Fibroblast of skin of left biceps (primary cell): ENCODE measurements around the gene TLE5.
A peak's percentile ranks its signal among the peaks of the same experiment; 100 is the strongest.
"Not testable (repeated sequence)": the region's sequence is repeated elsewhere in the genome, so short reads cannot be mapped to it uniquely, and the experiment has no call there.

Experiments used
- DNase-seq, 2 experiments: peaks; one replicate each; pipeline ENCODE4 v3.0.0-alpha.2; 2013; ENCODE audit warnings: low read depth in 2 of 2

The TLE5 gene

DNA sequence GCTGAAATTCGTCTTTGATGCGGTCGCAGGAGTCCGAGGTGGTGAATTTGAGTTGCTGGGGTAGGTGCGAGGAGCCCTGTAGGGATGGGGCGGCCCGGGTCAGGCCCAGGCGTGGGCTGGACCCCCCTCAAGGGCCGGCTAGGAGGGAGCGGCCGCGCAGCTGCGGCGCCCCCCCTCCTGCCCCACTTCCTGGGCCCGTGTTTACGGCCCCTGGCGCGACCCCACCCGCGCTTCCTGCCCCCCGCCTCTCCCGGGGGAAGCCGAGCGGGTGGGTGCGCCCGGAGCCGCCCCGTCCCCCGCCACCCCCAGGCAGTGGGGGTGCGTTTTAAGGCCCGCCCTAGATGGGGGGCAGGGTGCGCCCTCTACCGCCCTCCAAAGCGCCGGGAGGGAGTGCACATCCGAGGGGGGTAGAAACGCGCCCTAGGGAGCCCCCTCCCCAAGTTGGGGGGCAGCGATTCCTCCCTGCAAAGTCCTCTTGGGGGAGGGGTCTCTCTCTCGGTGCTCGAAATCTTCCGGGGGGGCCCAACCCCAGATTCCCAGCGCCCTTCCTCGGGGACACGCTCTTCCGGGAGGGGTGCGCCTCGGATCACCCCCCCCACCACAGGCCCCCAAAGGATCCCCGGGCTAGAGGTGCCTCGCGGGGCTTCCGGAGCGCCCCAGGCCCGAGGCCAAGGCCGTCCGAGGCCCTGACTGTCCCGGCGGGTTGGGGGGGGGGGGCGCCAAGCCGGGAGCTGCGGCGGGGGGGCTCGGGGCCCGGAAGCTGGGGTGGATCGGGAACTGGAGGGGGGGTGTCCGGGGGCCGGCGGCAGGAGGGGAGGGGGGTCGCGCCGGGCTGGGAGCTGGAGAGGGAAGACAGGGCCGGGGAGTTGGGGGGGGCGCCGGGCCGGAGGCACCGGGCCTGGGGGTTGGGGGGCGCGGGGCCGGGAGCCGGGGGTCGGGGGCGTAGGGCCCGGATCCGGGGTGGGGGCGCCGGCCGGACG lies 823 bp downstream of the TLE5 start:
- DNase-seq: no peak

DNA sequence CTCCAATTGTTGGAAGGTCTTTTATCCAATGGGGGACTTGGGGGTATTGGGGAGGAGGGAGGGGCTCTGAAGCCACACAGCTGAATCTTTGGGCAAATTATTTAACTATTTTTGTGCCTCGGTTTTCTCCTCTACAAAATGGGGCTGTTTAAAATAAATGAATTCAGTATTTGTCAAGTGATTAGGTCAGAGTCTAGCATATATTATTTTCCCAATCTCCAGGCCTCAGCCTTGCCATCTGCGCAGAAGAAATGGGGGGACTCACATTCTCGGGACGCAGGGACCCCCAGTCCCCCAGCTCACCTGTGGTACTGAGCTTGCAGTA lies 1.5 kb downstream of the TLE5 start:
- DNase-seq: no peak

DNA sequence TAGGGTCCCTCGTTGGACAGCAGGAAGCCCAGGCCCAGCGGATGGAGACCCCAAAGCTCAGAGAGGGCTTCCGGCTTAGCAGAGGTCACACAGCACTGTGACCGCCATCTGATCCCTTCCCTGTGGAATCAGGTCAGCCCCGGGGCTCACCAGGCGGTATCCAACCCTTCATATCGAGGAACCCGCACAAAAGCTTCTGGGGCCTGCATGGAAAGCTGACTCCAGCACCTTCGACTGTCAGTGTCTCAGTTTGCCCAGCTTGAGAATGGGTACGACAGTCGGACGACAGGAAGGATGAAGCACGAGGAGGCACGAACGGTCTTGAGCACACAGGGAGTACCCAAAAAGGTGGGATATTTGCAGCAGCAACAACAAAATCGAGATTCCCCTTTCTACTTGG lies 2.6 kb downstream of the TLE5 start:
- no peak for DNase-seq

DNA sequence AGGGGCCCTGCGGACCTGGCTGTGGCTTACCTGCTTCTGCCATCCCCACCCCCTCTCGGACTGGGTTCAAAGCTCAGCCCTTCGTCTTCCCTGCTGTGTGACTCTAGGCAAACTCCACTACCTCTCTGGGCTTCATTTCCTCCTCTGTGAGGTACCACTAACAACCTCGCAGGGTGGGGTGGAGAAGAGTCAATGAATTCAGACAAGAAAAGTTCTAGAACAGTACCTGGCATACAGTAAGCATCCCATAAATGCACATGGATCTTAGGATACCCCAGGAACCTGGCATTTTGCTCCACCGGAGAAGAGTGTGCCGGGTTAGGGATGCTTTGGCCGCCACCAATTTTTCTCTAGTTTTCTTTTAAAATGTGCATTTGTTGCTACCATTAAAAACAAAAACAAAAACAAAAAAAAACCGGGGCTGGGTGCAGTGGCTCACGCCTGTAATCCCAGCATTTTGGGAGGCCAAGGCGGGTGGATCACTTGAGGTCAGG lies 3.4 kb downstream of the TLE5 start:
- DNase-seq: no peak

DNA sequence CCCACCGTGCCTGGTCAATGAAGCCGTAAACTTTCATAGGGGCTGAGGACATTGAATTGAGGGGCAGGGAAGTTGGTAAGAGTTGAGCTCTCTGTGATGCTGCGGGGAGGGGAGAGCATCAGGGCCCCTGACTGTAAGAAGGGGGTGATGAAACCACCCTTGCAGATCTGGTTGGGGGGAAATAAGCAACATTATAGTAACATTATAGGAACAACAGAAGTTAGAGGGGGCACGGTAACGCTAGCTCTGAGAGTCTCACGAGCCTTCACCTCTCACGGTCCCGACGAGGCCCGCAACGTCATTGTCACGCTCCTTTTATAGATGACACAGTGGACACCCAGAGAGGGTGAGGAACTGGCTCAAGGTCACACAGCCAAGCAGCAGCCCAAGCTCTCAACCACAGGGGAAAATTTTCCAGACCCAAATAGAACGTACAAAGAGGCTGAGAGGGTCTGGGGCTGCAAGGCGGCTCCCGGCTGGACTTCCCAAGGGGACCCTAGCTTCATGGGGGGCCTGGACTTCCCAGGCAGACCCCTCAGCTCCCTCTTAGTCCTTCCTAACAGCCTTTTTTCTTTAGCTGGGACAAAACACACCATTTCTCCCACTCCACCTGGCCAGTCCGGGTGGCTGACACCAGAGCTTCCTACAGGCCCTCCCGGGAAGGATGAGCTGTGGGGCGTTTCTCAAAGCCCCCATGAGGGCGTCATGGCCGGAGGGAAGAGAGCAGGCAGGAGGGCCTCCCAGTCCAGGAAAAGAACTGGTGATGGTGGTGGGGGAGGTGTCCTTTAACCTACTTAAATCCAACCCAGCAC lies 4.1 kb downstream of the TLE5 start:
- DNase-seq: no peak

DNA sequence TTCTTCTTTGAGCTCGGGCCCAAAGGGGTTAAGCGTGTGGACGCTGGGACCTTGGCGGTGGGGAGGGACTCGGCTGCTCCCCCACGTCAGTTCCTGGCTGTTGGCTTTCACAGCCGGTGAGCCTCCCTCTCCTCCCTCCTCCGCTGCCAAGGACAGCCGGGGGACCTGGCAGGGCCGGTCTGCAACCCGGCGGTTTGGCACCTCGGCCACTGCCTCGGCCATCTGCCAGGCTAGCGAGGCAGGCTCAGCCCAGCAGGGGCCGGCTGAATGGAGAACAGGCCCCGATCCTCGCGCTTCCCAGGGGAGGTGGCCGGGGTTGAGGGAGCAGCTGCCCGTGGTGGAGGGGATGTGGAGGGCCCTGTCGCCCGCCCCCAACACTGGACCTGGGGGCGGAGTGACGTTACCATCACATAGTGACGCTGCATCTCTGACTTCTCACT lies 5.0 kb downstream of the TLE5 start:
- no peak for DNase-seq

DNA sequence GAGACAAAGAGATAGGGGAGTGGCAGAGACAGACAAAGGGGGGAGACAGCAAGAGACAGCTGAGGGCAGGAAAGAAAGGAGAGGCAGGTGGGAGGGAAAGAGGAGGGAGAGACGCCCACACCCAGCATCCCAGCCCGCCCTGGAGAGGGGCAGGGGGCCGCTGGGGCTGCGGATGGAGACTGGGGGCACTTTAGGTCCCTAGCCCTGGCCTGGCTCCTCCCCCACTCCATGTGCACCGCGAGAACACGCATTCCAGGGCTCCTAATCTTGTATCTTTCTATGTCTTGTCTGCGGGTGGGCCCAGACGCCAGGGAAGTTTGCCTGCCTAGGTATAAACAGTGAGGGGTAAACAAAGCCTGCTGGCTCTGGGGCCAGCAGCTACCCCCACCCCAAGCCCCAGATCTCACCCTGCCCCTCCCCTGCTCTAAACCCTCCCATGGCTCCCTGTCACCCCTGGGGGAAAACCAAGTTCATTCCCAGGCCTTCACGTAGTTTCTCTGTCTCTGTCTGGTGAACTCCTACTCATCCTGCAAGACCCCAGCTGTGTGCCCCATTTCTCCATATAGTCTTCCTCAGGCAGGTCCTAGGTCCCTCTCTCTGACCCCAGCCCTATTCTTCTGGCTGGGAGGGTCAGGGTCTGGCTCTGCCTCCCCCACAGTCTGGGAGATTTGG lies 5.7 kb downstream of the TLE5 start:
- no peak for DNase-seq

DNA sequence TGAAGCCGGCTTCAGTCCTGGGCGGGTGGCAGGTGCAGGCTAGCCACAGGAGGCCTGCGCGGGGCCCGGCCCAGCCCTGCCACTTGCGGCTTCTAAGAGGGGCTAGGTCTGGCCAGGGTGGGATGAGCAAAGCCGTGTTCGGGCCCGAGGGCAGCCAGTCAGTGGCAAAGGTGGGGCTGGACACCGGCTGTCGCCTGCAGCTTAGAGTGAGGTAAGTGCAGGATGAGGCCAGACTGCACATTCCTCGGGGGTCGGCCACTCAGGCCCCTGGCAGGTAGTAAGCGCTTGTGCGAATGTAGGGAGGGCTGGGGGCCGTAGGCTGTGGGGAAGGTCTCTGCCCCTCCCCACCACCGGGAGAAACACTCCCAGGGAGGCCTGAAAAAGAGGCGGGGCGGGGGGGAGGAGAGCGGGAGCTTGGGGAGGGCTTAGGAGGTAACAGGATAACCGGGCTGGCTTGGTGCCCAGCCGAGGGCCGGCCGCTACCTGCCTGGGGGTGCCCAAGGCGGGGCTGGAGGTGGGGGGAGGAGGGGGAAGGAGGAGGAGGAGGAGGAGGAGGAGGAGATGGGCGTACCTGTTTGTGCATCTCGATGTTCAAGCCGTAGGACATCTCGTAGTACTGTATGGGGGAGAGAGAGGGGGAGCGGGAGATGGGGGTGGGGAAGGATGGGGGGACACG lies 6.4 kb downstream of the TLE5 start:
- DNase-seq: no peak

DNA sequence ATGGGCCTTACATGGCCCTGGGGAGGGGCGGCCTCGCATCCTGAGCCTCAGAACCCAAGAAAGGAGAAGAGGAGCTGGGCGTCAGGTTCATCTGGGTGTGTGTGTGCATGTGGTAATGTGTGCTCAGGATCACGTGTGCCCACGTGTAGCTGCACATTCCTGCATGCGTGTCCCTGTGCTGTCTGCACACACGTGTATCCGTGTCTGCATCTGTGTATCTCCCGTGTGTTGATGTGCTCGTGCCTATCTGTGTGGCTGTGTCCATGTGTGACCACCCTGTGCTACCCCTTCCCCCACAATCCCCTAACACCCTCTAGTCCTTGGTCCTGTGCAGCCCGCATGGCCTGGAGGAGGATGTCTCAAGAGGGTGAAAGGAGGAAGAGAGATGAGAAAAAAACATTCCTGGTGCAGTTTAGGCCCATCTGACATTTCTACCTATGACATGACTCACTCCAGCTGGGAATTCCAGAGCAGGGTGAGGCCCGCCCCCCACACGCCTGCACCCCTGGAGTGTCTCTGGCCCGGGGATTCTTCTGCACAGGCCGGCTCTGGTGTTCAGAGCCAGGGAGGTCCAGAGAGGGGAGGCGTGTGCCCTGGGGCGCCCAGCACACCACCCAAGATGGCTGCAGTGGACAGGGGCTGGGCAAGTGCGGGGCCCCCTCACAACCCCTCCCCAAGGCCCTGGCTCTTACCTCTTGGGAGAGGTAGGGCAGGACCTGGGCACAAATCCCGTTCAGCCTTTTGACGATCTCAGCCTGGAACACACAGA lies 7.1 kb downstream of the TLE5 start:
- no peak for DNase-seq

DNA sequence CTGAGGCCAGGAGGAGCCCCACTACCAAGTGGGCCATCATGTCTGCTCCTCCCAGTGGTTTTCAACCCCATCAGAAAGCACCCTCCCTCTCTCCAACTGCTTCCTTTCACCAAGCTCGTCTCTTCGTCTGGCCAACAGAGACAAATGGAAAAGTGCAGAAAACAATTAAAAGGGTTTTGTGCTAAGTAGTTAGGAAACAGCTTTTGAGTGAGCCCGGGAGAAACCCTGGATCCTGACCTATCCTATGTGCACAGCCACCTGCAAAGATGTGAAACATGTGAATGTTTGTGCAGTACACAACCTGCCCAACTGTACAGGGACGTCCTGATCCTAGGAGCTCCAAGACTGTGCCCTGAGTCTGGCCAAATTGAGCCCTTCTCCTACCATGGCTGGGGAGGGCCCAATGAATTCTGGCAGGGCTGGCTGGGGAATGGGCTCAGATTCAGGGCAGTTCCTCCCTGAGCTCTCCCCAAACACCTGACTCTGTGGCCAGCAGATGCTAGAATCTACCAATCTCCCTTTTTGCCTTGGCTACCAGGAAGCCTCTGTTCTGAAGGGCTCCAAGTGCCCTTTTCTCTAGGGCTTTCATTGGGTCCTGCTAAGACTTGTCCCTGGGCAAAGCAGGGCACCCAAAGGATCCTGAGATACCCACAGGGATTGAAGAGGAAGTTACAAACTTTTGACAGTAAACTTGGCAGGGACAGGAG lies 7.9 kb downstream of the TLE5 start:
- no peak for DNase-seq

DNA sequence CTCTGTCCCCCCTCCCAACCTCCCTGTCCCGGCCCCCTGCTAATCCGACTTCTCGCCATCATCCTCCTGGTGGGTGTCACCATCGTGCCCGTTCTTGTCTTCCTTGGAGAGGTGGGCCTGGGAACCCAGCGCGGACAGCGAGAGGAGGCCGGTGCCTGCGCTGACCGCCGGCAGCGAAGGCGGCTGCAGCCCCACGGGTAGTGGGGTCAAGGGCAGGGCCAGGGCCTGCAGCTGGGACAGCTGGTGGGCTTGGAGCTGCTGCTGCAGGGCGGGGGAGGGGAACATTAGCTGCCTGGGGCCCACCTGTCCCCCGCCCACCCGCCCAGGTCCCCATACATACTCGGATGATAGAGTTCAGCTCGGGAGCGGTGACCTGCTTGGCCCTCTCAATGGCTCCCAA lies 8.5 kb downstream of the TLE5 start:
- DNase-seq: no peak

DNA sequence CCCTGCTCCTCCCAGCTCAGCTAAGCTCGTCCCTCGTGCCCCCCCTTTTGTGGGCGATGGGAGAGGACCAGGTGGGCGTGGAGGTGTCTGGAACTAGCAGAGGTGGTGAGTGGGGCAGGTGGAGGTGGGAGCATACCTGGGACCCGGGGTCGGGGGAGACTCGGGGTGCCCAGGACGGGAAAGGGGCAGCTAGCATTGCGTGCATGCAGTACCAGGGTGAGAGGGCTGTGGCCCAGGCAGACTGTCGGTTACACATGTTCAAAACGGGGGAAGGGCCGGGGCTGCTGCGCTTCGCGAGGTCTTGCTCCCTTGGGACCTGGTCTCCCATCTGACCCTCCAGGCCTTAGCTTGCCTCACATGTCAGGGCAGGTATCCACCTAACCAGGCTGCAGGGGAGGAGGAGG lies 9.1 kb downstream of the TLE5 start:
- no peak for DNase-seq

DNA sequence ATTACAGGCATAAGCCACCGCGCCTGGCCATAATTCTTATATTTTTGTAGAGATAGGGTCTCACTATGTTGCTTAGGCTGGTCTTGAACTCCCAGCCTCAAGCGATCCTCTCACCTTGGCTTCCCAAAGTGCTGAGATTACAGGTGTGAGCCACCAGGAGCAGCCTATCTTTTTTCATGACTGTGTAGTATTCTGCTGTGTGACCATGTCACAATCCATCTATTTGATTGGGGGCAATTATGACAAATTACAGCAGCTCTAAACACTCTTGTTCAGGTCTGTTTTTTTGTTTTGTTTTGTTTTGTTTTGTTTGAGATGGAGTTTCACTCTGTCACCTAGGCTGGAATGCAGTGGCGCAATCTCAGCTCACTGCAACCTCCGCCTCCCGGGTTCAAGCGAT lies 12.3 kb downstream of the TLE5 start:
- DNase-seq: not testable (repeated sequence)

DNA sequence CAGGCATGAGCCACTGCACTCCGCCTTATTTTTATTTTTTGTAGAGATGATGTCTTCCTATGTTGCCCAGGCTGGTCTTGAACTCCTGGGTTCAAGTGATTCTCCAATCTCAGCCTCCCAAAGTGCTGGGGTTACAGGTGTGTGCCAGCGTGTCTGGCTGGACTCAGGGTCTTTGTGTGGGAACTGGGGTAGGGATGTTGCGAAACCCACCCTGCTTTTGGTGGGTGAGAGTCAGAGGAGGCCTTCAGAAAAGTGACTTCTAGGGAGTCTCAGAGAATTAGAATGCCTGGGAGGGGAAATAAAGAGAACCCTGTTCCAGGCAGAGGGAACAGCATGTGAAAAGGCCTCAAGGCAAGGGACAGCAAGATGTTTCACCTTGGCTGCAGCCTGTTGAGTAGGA lies 13.2 kb downstream of the TLE5 start:
- DNase-seq: no peak

DNA sequence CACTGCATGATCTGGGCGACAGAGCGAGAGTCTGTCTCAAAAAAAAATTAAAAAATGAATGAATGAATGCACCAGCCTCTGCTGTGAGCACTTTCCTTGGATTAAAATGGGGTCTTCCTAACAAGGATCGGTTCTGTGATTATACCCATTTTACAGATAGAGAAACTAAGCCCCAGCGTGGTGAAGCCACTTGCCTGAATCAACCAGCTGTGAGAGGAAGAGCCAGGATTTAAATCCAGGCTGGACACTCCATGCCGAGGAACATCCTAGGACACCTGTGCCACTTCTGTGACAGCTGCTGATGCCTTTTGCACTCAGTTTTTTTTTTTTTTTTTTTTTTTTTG lies 14.1 kb downstream of the TLE5 start:
- DNase-seq: no peak

DNA sequence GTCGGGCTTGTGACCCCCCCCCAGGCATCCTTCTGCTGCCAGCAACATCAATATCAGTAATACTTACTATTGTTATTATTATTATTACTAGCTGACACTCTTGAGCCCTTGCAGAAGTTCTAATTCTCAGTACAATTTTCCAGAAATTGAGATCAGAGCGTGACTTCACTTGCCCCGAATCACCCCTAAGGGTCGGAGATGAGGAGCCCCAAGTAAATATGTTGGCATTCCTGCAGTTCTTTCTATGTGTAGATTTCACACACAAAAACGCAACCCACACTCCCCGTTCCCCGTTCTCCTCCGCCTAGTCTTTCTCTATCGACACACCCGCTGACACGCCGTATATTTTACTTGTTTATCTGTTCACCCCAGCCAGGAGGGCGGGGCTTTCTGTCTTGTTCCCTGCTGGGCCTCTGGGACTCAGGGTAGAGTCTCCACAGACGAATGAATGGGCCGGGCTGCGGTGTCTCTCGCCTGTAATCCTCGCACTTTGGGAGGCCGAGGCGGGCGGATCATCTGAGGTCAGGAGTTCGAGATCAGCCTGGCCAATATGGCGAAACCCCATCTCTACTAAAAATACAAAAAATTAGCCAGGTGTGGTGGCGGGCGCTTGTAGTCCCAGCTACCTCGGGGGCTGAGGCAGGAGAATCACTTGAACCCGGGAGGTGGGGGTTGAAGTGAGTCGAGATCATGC lies 14.7 kb downstream of the TLE5 start:
- peak; percentile 60 to 62 for DNase-seq

DNA sequence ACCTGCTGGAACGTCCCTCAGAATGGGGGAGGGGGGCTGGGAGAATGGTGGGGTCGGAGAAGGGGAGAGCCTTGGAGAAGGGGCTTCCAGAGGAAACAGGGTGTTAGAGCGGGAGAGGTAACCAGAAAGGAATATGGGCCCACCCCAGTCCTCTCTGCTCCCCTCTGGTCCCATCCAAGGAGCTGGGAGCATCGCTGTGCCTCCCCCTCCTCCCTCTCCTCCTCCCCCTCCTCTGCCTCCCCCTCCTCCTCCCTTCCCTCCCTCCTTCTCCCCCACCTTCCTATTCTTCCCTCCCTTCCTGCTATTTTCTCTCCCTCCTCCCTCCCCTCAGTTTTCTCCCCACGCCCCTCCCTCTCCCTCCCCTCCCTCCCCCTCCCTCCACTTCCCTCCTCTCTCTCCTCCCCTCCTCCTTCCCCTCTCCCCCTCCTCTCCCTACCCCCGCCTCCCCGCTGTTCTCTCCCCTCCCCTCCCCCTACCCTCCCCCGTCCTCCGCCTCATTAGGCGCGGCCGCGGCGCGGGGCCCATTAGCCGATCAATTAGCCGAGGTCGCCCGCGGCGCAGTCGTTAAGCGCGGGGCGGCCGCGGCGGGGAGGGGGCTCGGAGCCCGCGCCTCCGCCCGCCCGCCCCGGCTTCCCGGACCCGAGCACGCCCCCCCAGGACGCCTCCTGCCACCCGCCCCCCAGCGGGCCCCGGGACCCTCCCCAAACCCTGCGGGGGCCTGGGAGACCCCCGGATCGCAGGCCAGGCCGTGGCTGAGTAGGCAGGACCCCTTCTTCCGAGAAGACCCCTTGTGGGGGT lies 15.4 kb downstream of the TLE5 start:
- DNase-seq: no peak

DNA sequence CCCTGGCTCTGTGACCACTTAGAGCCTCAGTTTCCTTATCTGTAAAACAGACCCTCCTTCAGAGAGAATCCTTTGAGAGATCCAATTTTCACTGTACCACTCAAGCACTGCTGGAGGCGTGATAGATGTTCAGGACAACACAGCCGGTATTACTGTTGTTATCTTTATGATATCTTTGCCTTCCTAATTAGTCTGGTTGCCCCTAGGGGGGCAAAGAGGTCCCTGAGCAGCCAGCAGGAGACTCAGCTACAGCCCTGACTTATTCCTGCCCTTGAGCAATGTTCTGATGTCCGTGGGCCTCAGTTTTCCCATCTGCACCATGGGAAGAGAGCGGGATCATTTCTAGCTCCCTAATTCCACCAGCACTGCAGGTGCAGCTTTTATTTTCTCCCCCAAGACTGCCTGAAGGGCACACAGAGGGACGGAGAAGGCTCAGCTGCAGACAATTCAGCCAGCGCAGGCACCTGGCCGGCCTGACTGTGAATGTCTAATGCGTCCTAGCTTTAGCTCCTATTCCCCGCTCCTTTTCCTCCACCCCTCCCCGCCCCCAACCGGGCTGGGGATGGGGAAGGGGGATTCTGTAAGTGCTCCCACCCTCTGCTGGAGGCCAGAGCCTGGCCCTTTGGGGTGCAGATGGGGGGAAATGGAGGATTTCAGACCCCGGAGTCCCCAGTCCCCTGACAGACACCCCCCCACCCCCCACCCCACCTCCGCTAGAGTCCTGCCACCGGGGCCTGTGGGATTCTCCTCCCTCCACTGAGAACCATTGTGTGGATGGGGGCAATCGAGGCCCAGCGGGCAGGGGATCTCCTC lies 16.2 kb downstream of the TLE5 start:
- DNase-seq: no peak
